ENCODE measurements around the gene MYO5A.

DNA sequence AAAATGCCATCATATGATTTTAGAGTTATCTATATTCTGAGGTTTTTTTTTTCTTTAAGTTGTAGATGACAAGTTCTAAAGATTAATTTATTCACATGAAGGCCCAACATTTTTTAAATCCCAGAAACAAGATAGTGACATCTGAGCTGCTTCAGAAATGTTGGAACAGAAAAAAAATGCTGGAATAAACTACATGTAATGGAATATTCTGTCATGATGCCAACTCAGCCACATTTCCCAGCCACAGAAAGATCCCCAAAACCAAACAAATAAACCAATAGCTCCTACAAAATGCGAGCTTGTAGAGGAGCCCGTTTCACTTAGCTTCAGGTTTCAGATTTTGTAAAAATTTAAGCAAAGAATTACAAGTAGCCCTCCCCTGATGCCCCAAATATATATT, 122.1 kb downstream of the MYO5A start:
- TF ChIP-seq, protein P1, sequence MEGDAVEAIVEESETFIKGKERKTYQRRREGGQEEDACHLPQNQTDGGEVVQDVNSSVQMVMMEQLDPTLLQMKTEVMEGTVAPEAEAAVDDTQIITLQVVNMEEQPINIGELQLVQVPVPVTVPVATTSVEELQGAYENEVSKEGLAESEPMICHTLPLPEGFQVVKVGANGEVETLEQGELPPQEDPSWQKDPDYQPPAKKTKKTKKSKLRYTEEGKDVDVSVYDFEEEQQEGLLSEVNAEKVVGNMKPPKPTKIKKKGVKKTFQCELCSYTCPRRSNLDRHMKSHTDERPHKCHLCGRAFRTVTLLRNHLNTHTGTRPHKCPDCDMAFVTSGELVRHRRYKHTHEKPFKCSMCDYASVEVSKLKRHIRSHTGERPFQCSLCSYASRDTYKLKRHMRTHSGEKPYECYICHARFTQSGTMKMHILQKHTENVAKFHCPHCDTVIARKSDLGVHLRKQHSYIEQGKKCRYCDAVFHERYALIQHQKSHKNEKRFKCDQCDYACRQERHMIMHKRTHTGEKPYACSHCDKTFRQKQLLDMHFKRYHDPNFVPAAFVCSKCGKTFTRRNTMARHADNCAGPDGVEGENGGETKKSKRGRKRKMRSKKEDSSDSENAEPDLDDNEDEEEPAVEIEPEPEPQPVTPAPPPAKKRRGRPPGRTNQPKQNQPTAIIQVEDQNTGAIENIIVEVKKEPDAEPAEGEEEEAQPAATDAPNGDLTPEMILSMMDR (conservative IDR thresholded peaks at IDR 0.05; ENCODE audit: low read length) = no peak
- no peak for TF ChIP-seq EZH2phosphoT487 (IDR thresholded peaks at IDR 0.05; ENCODE audit: borderline replicate concordance, low read depth, low read length)
